WTC11 (cell line): Measurements from ENCODE around the gene TTN. TPM values are rescaled to one million over a fixed set of nuclear protein-coding genes. Genes with fewer than 3 reads are reported as not detected.

Experiments used
- ATAC-seq: fragments of 200-7000 bp; cut with Tn5 transposase; 2 replicates; pipeline ENCODE4 v1.10.0; 2021; ENCODE audit warnings: mild to moderate bottlenecking, moderate library complexity
- CTCF ChIA-PET: fragments of 300-600 bp; sonication (Branson Sonifier 250); formaldehyde crosslinking; loops from one replicate; lab custom pipeline; 2021; ENCODE audit warnings: antibody characterized with exemption; lab: Charles Lee
- POLR2A ChIA-PET: fragments of 350-600 bp; sonication (Branson Sonifier 250); formaldehyde crosslinking; loops from one replicate; lab custom pipeline; 2021; ENCODE audit warnings: antibody characterized with exemption; lab: Charles Lee
- DNase-seq: peaks from one replicate; pipeline ENCODE4 v3.0.0; 2021; ENCODE audit warnings: low spot score
- H3K27ac Mint-ChIP-seq: 2 replicates; pipeline ENCODE4 v1.8.0; 2021; ENCODE audit warnings: mixed read lengths
- H3K27me3 Mint-ChIP-seq: 2 replicates; pipeline ENCODE4 v1.8.0; 2021; ENCODE audit warnings: low read depth, mild to moderate bottlenecking, moderate library complexity, mixed read lengths
- H3K36me3 Mint-ChIP-seq: 2 replicates; pipeline ENCODE4 v1.8.0; 2021; ENCODE audit warnings: mixed read lengths
- H3K4me1 Mint-ChIP-seq: 2 replicates; pipeline ENCODE4 v1.8.0; 2022; ENCODE audit warnings: mixed read lengths
- H3K4me3 Mint-ChIP-seq: 2 replicates; pipeline ENCODE4 v1.8.0; 2021; ENCODE audit warnings: mild to moderate bottlenecking, moderate library complexity, mixed read lengths
- H3K9me3 Mint-ChIP-seq: 2 replicates; pipeline ENCODE4 v1.8.0; 2021; ENCODE audit warnings: mixed read lengths
- CREM ChIP-seq: sonication (generic); formaldehyde crosslinking; IDR thresholded peaks from 2 replicates; pipeline ENCODE4 v1.8.1; 2022; ENCODE audit warnings: mild to moderate bottlenecking, missing genetic modification reagents, moderate library complexity
- GTF2I ChIP-seq: fragments of 250-450 bp; sonication (Bioruptor Pico); conservative IDR thresholded peaks from 2 replicates; pipeline ENCODE4 v1.4.0; 2021; ENCODE audit warnings: mild to moderate bottlenecking
- JAZF1 ChIP-seq: fragments of 250-450 bp; sonication (Bioruptor Pico); IDR thresholded peaks from 2 replicates; pipeline ENCODE4 v1.9.0; 2021; ENCODE audit warnings: moderate library complexity, mild to moderate bottlenecking, inconsistent platforms
- RORB ChIP-seq: fragments of 250-450 bp; sonication (Bioruptor Pico); IDR thresholded peaks from 2 replicates; pipeline ENCODE4 v1.9.0; 2021; ENCODE audit warnings: mild to moderate bottlenecking
- SMAD4 ChIP-seq: sonication (generic); formaldehyde crosslinking; IDR thresholded peaks from 2 replicates; pipeline ENCODE4 v1.8.0; 2022; ENCODE audit warnings: mild to moderate bottlenecking, missing genetic modification reagents
- TP53 ChIP-seq: sonication (generic); formaldehyde crosslinking; IDR thresholded peaks from 2 replicates; pipeline ENCODE4 v1.8.1; 2023; ENCODE audit warnings: mild to moderate bottlenecking, missing genetic modification reagents
- ZNF317 ChIP-seq: sonication (generic); formaldehyde crosslinking; IDR thresholded peaks from 2 replicates; pipeline ENCODE4 v1.8.1; 2023; ENCODE audit warnings: low read depth, mild to moderate bottlenecking, moderate library complexity, missing genetic modification reagents, borderline replicate concordance
- ZNF396 ChIP-seq: fragments of 250-450 bp; sonication (Bioruptor Pico); IDR thresholded peaks from 2 replicates; pipeline ENCODE4 v1.8.0; 2021; ENCODE audit warnings: mild to moderate bottlenecking, moderate library complexity, borderline replicate concordance
- ZNF423 ChIP-seq: fragments of 250-450 bp; sonication (Bioruptor Pico); IDR thresholded peaks from 2 replicates; pipeline ENCODE4 v2.1.2; 2022; ENCODE audit warnings: mild to moderate bottlenecking, moderate library complexity
- ZNF671 ChIP-seq: fragments of 250-450 bp; sonication (Bioruptor Pico); IDR thresholded peaks from 2 replicates; pipeline ENCODE4 v1.8.0; 2021; ENCODE audit warnings: mild to moderate bottlenecking
- total RNA-seq: library from RNA; stranded (reverse); gene quantifications from 3 replicates; pipeline ENCODE4 v1.2.3, GENCODE V29; 2021
- TF ChIP-seq, protein P1 (sequence below): fragments of 250-450 bp; sonication (Bioruptor Pico); conservative IDR thresholded peaks from 2 replicates; pipeline ENCODE4 v1.9.0; 2021; ENCODE audit warnings: mild to moderate bottlenecking
- TF ChIP-seq, protein P2 (sequence below): sonication (generic); formaldehyde crosslinking; IDR thresholded peaks from 2 replicates; pipeline ENCODE4 v1.8.0; 2023; ENCODE audit warnings: missing genetic modification reagents
- TF ChIP-seq, protein P3 (sequence below): sonication (generic); formaldehyde crosslinking; IDR thresholded peaks from 2 replicates; pipeline ENCODE4 v1.8.1; 2023; ENCODE audit warnings: mild to moderate bottlenecking, missing genetic modification reagents
- TF ChIP-seq, protein P4 (sequence below): sonication (generic); formaldehyde crosslinking; IDR thresholded peaks from 2 replicates; pipeline ENCODE4 v1.8.1; 2022; ENCODE audit warnings: low read depth, missing genetic modification reagents, borderline replicate concordance
- TF ChIP-seq, protein P5 (sequence below): sonication (generic); formaldehyde crosslinking; IDR thresholded peaks from 2 replicates; pipeline ENCODE4 v1.8.0; 2022; ENCODE audit warnings: mild to moderate bottlenecking, missing genetic modification reagents
- TF ChIP-seq, protein P6 (sequence below): sonication (generic); formaldehyde crosslinking; IDR thresholded peaks from 2 replicates; pipeline ENCODE4 v1.8.0; 2022; ENCODE audit warnings: mild to moderate bottlenecking, missing genetic modification reagents
- TF ChIP-seq, protein P7 (sequence below): fragments of 200-600 bp; IDR thresholded peaks from 2 replicates; pipeline ENCODE4 v1.8.0; 2022; ENCODE audit warnings: antibody characterized with exemption

TTN gene
- total RNA-seq, 1 experiment from 2014 or later = 4.7 TPM

DNA sequence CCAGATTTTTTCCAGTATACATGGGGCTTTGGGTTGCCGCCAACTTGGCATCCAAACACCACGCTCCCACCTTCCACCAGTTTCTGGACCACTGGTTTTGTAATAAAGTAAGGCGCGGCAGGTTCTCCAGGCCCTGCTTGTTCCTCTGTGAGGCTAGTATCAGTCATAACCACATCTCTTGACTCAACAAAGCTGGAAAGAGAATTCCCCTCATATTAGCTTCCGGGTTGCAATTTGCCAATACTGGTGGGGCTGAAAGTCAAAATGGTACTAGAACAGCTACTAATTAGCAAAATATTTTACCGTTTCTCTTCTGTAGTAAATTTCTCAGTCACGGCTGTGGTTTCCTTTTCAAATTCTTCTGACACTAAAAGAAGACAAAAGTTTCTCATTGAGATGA, 25.0 kb downstream of the TTN start:
- no peak overlapping the region for H3K27ac Mint-ChIP-seq

DNA sequence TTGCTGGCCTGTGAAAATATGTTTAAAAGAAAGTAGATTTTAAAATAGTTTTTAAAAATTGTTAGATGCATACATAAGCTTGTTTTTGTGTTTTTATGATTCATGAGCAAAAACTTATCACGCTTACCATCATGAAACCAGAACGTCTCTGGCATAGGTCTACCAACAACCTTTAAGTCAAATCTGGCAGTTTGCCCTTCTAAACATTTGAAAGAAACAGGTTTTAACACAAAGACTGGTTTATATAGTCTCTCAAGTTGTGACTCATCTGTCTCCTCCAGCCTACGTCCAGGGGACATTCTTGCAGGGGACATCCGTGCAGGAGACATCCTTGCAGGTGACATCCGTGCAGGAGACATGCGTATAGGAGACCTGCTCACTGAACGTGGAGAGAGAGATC, 29.6 kb downstream of the TTN start:
- Mint-ChIP-seq H3K36me3 (peaks cover 16% of the 10 kb centered on the region), H3K27me3 (no peaks in the 10 kb centered on the region), H3K4me1 (no peaks in the 10 kb centered on the region), H3K4me3 (no peak overlapping the region)
- POLR2A ChIA-PET = interaction anchor here (0.5 kb wide), 1 partner anchor 18 kb away, joined by 3 read pairs; no protein-coding TSS in a partner anchor
- no peak for ATAC-seq
- DNase-seq = no peak
- TF ChIP-seq, protein P1, sequence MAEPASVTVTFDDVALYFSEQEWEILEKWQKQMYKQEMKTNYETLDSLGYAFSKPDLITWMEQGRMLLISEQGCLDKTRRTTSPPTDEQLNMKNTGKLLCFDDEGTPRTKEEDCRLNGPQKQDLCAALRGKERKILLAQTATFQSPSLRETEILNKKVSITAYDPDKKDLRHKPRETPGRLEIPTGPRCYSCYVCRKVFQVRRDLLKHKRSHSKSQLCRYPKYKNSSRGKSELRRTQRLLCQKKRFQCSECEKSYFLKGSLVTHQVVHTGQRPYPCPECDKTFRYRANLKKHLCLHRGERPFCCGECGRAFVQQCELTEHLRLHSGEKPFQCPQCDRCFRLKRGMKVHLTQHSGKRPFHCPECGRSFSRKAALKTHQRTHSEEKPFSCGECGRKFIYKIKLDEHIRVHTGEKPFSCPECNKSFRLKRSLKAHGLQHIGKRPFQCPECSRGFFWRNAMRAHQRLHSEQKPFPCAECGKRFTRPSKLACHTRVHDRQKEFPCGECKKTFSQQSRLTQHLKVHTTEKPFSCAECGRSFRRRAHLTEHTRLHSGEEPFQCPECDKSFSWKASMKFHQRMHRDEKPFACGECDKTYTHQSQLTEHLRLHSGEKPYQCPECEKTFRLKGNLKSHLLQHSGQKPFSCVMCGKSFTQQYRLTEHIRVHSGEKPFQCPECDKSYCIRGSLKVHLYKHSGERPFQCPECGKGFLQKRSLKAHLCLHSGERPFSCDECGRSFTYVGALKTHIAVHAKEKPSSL = no peak
- TF ChIP-seq, protein P2, sequence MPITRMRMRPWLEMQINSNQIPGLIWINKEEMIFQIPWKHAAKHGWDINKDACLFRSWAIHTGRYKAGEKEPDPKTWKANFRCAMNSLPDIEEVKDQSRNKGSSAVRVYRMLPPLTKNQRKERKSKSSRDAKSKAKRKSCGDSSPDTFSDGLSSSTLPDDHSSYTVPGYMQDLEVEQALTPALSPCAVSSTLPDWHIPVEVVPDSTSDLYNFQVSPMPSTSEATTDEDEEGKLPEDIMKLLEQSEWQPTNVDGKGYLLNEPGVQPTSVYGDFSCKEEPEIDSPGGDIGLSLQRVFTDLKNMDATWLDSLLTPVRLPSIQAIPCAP (CRISPR knock-in tag) = no peak
- TF ChIP-seq, all 79 proteins: peak for 0
- CTCF ChIA-PET = no interaction called here
- H3K27ac Mint-ChIP-seq = no peak overlapping the region
- peaks cover 5% of the 10 kb centered on the region for H3K9me3 Mint-ChIP-seq

More for the DNA sequence above, 25.0 kb downstream of the TTN start:
- TF ChIP-seq ZNF423 (CRISPR knock-in tag) (no peak), ZNF317 (no peak), TP53 (CRISPR knock-in tag) (no peak), ZNF396 (no peak)
- H3K27me3 Mint-ChIP-seq = no peaks in the 10 kb centered on the region
- POLR2A ChIA-PET = no interaction called here
- no peaks in the 10 kb centered on the region for H3K9me3 Mint-ChIP-seq
- no peaks in the 10 kb centered on the region for H3K4me1 Mint-ChIP-seq
- no peak overlapping the region for H3K4me3 Mint-ChIP-seq
- no peak for ATAC-seq
- 0 out of 2 replicates have a peak, but pooled peaks cover 3% of the 10 kb centered on the region for H3K36me3 Mint-ChIP-seq
- DNase-seq = no peak
- CTCF ChIA-PET = interaction anchor here (0.5 kb wide), 1 partner anchor 260 kb away, joined by 5 read pairs; no protein-coding TSS in a partner anchor

DNA sequence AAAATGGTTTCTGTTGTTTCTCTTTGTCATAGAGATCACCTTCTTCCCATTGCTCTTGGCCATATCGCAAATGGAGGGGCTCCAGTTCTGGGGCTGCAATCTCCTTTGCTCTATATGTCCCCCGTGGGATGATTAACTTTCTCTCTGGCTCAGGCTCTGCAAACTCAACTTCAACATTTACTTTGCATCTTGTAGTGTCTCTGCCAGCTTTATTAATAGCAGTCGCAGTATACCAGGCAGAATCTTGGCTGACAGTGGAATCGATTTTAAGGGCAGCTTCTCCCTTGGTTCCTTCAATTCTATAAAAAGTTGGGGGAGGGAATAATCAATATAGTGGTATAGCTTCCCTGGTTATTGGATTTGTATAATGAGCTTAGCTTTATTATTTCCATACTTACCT, 30.5 kb downstream of the TTN start:
- H3K27me3 Mint-ChIP-seq = no peaks in the 10 kb centered on the region
- no peak overlapping the region for H3K27ac Mint-ChIP-seq
- DNase-seq = no peak
- peaks cover 5% of the 10 kb centered on the region for H3K9me3 Mint-ChIP-seq
- H3K4me1 Mint-ChIP-seq = no peaks in the 10 kb centered on the region
- no peak for ATAC-seq
- TF ChIP-seq GTF2I (CRISPR knock-in tag) = no peak
- TF ChIP-seq, protein P3, sequence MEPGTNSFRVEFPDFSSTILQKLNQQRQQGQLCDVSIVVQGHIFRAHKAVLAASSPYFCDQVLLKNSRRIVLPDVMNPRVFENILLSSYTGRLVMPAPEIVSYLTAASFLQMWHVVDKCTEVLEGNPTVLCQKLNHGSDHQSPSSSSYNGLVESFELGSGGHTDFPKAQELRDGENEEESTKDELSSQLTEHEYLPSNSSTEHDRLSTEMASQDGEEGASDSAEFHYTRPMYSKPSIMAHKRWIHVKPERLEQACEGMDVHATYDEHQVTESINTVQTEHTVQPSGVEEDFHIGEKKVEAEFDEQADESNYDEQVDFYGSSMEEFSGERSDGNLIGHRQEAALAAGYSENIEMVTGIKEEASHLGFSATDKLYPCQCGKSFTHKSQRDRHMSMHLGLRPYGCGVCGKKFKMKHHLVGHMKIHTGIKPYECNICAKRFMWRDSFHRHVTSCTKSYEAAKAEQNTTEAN (CRISPR knock-in tag) = no peak
- no peak for TF ChIP-seq JAZF1 (CRISPR knock-in tag)
- no peak for TF ChIP-seq ZNF671 (CRISPR knock-in tag)
- TF ChIP-seq, protein P4, sequence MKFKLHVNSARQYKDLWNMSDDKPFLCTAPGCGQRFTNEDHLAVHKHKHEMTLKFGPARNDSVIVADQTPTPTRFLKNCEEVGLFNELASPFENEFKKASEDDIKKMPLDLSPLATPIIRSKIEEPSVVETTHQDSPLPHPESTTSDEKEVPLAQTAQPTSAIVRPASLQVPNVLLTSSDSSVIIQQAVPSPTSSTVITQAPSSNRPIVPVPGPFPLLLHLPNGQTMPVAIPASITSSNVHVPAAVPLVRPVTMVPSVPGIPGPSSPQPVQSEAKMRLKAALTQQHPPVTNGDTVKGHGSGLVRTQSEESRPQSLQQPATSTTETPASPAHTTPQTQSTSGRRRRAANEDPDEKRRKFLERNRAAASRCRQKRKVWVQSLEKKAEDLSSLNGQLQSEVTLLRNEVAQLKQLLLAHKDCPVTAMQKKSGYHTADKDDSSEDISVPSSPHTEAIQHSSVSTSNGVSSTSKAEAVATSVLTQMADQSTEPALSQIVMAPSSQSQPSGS = no peak
- no peak for TF ChIP-seq CREM (CRISPR knock-in tag)
- TF ChIP-seq ZNF317 = no peak
- TF ChIP-seq SMAD4 = no peak
- no peak for TF ChIP-seq RORB (CRISPR knock-in tag)
- TF ChIP-seq, protein P5, sequence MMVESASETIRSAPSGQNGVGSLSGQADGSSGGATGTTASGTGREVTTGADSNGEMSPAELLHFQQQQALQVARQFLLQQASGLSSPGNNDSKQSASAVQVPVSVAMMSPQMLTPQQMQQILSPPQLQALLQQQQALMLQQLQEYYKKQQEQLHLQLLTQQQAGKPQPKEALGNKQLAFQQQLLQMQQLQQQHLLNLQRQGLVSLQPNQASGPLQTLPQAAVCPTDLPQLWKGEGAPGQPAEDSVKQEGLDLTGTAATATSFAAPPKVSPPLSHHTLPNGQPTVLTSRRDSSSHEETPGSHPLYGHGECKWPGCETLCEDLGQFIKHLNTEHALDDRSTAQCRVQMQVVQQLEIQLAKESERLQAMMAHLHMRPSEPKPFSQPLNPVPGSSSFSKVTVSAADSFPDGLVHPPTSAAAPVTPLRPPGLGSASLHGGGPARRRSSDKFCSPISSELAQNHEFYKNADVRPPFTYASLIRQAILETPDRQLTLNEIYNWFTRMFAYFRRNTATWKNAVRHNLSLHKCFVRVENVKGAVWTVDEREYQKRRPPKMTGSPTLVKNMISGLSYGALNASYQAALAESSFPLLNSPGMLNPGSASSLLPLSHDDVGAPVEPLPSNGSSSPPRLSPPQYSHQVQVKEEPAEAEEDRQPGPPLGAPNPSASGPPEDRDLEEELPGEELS (CRISPR knock-in tag) = no peak
- TF ChIP-seq, protein P6, sequence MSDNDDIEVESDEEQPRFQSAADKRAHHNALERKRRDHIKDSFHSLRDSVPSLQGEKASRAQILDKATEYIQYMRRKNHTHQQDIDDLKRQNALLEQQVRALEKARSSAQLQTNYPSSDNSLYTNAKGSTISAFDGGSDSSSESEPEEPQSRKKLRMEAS (CRISPR knock-in tag) = no peak
- TF ChIP-seq, protein P7, sequence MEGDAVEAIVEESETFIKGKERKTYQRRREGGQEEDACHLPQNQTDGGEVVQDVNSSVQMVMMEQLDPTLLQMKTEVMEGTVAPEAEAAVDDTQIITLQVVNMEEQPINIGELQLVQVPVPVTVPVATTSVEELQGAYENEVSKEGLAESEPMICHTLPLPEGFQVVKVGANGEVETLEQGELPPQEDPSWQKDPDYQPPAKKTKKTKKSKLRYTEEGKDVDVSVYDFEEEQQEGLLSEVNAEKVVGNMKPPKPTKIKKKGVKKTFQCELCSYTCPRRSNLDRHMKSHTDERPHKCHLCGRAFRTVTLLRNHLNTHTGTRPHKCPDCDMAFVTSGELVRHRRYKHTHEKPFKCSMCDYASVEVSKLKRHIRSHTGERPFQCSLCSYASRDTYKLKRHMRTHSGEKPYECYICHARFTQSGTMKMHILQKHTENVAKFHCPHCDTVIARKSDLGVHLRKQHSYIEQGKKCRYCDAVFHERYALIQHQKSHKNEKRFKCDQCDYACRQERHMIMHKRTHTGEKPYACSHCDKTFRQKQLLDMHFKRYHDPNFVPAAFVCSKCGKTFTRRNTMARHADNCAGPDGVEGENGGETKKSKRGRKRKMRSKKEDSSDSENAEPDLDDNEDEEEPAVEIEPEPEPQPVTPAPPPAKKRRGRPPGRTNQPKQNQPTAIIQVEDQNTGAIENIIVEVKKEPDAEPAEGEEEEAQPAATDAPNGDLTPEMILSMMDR = no peak
- CTCF ChIA-PET = no interaction called here
- no peak overlapping the region for H3K4me3 Mint-ChIP-seq
- POLR2A ChIA-PET = interaction anchor here (0.5 kb wide), 1 partner anchor 19 kb away, joined by 3 read pairs; no protein-coding TSS in a partner anchor
- peaks cover 16% of the 10 kb centered on the region for H3K36me3 Mint-ChIP-seq
